DOHH2 (cell line): Measurements from ENCODE around the gene GNG12.

Experiments used
- H3F3A ChIP-seq: fragments of 200-600 bp; sonication (generic), shearing (Covaris generic); 2 replicates; pipeline ENCODE4 v1.6.0; 2016; ENCODE audit warnings: antibody characterized with exemption, mild to moderate bottlenecking; ENCODE audit not compliant: control insufficient read depth, insufficient read depth
- H3K27ac ChIP-seq: fragments of 200-600 bp; sonication (generic); 2 replicates; pipeline ENCODE4 v1.5.1; 2014; ENCODE audit warnings: low read depth, mild to moderate bottlenecking, low read length, moderate library complexity
- H3K27me3 ChIP-seq: fragments of 200-600 bp; sonication (generic); 2 replicates; pipeline ENCODE4 v1.6.1; 2014; ENCODE audit warnings: mild to moderate bottlenecking, low read length, mixed read lengths; ENCODE audit not compliant: control insufficient read depth
- H3K36me3 ChIP-seq: fragments of 200-600 bp; sonication (generic); 2 replicates; pipeline ENCODE4 v1.6.1; 2014; ENCODE audit warnings: mild to moderate bottlenecking, low read length, moderate library complexity, mixed read lengths; ENCODE audit not compliant: control insufficient read depth
- H3K4me1 ChIP-seq: fragments of 200-600 bp; sonication (generic); 2 replicates; pipeline ENCODE4 v1.6.1; 2014; ENCODE audit warnings: mild to moderate bottlenecking, low read length, mixed read lengths; ENCODE audit not compliant: control insufficient read depth
- H3K4me2 ChIP-seq: fragments of 200-600 bp; sonication (generic); 2 replicates; pipeline ENCODE4 v1.6.0; 2014; ENCODE audit warnings: mild to moderate bottlenecking, low read length, moderate library complexity
- H3K4me3 ChIP-seq: fragments of 200-600 bp; sonication (generic); 2 replicates; pipeline ENCODE4 v1.5.1; 2014; ENCODE audit warnings: mild to moderate bottlenecking, low read length, mixed read lengths
- H3K79me2 ChIP-seq: fragments of 200-600 bp; sonication (generic); 2 replicates; pipeline ENCODE4 v1.6.1; 2014; ENCODE audit warnings: mild to moderate bottlenecking, low read length, mixed read lengths; ENCODE audit not compliant: control insufficient read depth
- H3K9me2 ChIP-seq: fragments of 200-600 bp; sonication (generic); replicated peaks from 2 replicates; pipeline ENCODE4 v1.6.1; 2014; ENCODE audit warnings: mild to moderate bottlenecking, low read length, mixed read lengths; ENCODE audit not compliant: control insufficient read depth
- H3K9me3 ChIP-seq: fragments of 200-600 bp; sonication (generic); 2 replicates; pipeline ENCODE4 v1.6.1; 2014; ENCODE audit warnings: antibody characterized with exemption, low read length, mixed read lengths; ENCODE audit not compliant: control insufficient read depth, insufficient read depth
- H4K20me1 ChIP-seq: fragments of 200-600 bp; sonication (generic); 2 replicates; pipeline ENCODE4 v1.6.0; 2014; ENCODE audit warnings: low read depth, mild to moderate bottlenecking, antibody characterized with exemption, low read length, moderate library complexity; ENCODE audit not compliant: control insufficient read depth, insufficient read depth
- CTCF ChIP-seq: fragments of 200-600 bp; sonication (generic); IDR thresholded peaks from one replicate; pipeline ENCODE4 v1.5.1; 2014; ENCODE audit warnings: antibody characterized with exemption, mild to moderate bottlenecking, low read depth, low read length; ENCODE audit not compliant: poor library complexity, severe bottlenecking
- EZH2phosphoT487 ChIP-seq: fragments of 200-600 bp; sonication (generic); IDR thresholded peaks from 2 replicates; pipeline ENCODE4 v1.6.1; 2017; ENCODE audit warnings: borderline replicate concordance, mild to moderate bottlenecking, antibody characterized with exemption, low read length, moderate library complexity, mixed read lengths

Gene GNG12

GRCh38 chr1:67701876-67702275 is 131.4 kb downstream of the GNG12 start:
- H3K9me3 ChIP-seq, result no peaks in the 10 kb centered on the region
- TF ChIP-seq EZH2phosphoT487 (no peak), CTCF (no peak)
- no peaks in the 10 kb centered on the region for H4K20me1 ChIP-seq
- no peaks in the 10 kb centered on the region for H3K36me3 ChIP-seq
- no peaks in the 10 kb centered on the region for H3K27me3 ChIP-seq
- no peaks in the 10 kb centered on the region for H3K9me2 ChIP-seq
- H3K79me2 ChIP-seq, result no peaks in the 10 kb centered on the region
- no peaks in the 10 kb centered on the region for H3F3A ChIP-seq
- no peak overlapping the region for H3K4me3 ChIP-seq
- H3K27ac ChIP-seq, result no peak overlapping the region
- peaks cover under 1% of the 10 kb centered on the region for H3K4me1 ChIP-seq
- no peak overlapping the region for H3K4me2 ChIP-seq

DNA sequence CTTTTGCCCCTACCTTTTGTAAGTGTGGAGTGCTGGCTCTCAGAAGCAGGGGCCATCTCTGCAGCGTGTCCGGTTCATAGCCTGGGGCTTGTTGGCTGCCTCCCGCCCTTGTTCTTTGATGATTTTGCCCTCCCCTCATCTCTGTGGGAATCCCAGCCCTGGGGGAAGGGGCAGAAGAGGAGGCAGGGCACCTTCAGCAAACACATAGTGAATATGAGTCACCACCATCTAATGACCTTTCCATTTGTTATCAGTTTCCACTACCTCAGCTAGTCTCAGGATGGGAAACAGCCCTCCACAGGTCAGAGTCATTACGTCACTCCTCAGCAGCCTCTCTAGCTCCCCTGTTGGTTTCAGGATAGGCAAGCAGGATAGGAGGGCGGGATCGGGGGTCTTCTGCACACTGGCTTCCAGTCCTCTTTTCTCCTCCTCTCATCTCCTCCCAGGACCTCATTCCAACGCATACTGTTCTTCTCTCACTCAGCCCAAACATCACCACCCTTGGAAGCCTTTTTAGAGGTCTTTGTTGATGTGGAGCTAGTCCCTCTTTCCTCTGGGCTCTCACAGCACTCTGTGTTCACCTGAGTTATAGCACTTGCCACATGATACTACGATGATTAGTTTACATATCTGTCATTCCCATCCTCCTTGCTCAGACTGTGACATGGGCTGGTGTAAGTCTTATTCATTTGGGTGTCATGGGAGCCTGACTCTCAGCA is 132.4 kb downstream of the GNG12 start:
- no peak overlapping the region for H3K27ac ChIP-seq
- no peak for TF ChIP-seq EZH2phosphoT487
- TF ChIP-seq CTCF, result no peak
- no peaks in the 10 kb centered on the region for H3K9me2 ChIP-seq

DNA sequence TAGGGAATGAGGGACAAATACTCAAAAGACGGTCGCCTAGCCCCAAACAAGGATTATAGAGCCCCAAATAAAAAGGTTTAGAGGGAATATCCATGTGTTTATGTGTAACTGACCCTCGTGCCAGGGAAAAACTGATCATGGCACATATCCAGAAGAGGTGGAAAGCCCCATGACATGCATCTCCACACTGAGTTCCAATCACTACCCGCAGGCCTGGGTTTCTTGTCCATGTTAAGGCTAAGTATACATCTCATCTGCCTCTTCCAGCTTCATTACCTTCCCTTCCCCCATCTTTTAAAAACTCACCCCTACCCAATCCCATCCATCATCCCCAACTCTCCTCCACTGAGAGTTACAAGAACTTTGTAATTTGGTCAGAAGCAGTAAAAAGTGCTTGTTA is 133.0 kb downstream of the GNG12 start:
- no peaks in the 10 kb centered on the region for H3K79me2 ChIP-seq
- no peaks in the 10 kb centered on the region for H3K9me3 ChIP-seq
- no peaks in the 10 kb centered on the region for H3K36me3 ChIP-seq
- peaks cover 5% of the 10 kb centered on the region for H3K4me1 ChIP-seq
- no peaks in the 10 kb centered on the region for H3K27me3 ChIP-seq
- H3K4me2 ChIP-seq, result no peak overlapping the region
- no peak overlapping the region for H3K27ac ChIP-seq
- TF ChIP-seq CTCF (no peak), EZH2phosphoT487 (no peak)
- no peaks in the 10 kb centered on the region for H4K20me1 ChIP-seq
- no peak overlapping the region for H3K4me3 ChIP-seq
- H3K9me2 ChIP-seq, result no peaks in the 10 kb centered on the region
- H3F3A ChIP-seq, result no peaks in the 10 kb centered on the region

More for the DNA sequence above, 132.4 kb downstream of the GNG12 start:
- no peak overlapping the region for H3K4me3 ChIP-seq
- H3F3A ChIP-seq, result no peaks in the 10 kb centered on the region
- no peaks in the 10 kb centered on the region for H3K27me3 ChIP-seq
- no peaks in the 10 kb centered on the region for H4K20me1 ChIP-seq
- no peak overlapping the region for H3K4me2 ChIP-seq
- H3K9me3 ChIP-seq, result no peaks in the 10 kb centered on the region
- H3K36me3 ChIP-seq, result no peaks in the 10 kb centered on the region
- H3K4me1 ChIP-seq, result peaks cover 5% of the 10 kb centered on the region
- H3K79me2 ChIP-seq, result no peaks in the 10 kb centered on the region
